Prostate gland (tissue), 2 donors: ENCODE data around the gene KCNG2. TPM values are rescaled to one million over a fixed set of nuclear protein-coding genes. Genes with fewer than 3 reads are reported as not detected.

Experiments
- DNase-seq: peaks from one replicate; pipeline ENCODE4 v3.0.0-alpha.2; 2019; ENCODE audit warnings: low spot score
- H3K27ac ChIP-seq, 2 donors: fragments of 200-600 bp; sonication (generic); 2 replicates each; pipeline ENCODE4 v1.5.1; 2017 to 2019
- H3K27me3 ChIP-seq: fragments of 200-600 bp; sonication (generic); replicated peaks from 2 replicates; pipeline ENCODE4 v1.5.1; 2019; ENCODE audit not compliant: insufficient read depth
- H3K36me3 ChIP-seq, 2 donors: fragments of 200-600 bp; sonication (generic); 1 replicate in 1 of 2; 2 replicates in 1 of 2; pipeline versions ENCODE4 v1.5.1 to v1.8.1; 2017 to 2019
- H3K4me1 ChIP-seq: fragments of 200-600 bp; sonication (generic); replicated peaks from 2 replicates; pipeline ENCODE4 v1.5.1; 2019
- H3K4me3 ChIP-seq, 2 donors: fragments of 200-600 bp; sonication (generic); 2 replicates each; pipeline ENCODE4 v1.5.1; 2017 to 2019
- H3K9me3 ChIP-seq: fragments of 200-600 bp; sonication (generic); 2 replicates; pipeline ENCODE4 v1.5.1; 2017
- CTCF ChIP-seq, 4 experiments: fragments of 200-600 bp in 2 of 4; fragments of 450-650 bp in 2 of 4; sonication (generic) in 2 of 4; IDR thresholded peaks; 1 replicate in 3 of 4; 2 replicates in 1 of 4; pipeline ENCODE4 v1.5.1; 2016 to 2019; ENCODE audit warnings: antibody characterized with exemption in 4 of 4, mild to moderate bottlenecking in 2 of 4, moderate library complexity in 2 of 4
- POLR2A ChIP-seq: fragments of 450-650 bp; IDR thresholded peaks from one replicate; pipeline ENCODE4 v1.6.1; 2016; ENCODE audit warnings: antibody characterized with exemption, mild to moderate bottlenecking
- POLR2AphosphoS5 ChIP-seq: sonication (generic); formaldehyde crosslinking; IDR thresholded peaks from one replicate; pipeline ENCODE4 v1.6.1; 2017; ENCODE audit warnings: antibody characterized with exemption
- WGBS: methylation state at CpG from one replicate; pipeline ENCODE4 v1.1.5; 2018; 5-methylcytosine and 5-hydroxymethylcytosine counted together
- intact Hi-C: fragments of 100-400 bp; cut with DNase I; formaldehyde crosslinking; loops from one replicate; pipeline ENCODE4 v1.14.2; 2022
- total RNA-seq, 2 donors: library from RNA; depleted of rRNA; stranded (reverse); fragments of >200 nt; gene quantifications; one replicate each; pipeline ENCODE4 v1.1.0, GENCODE V29; 2016

KCNG2 gene
- total RNA-seq, 2 donors from 2014 or later = 3.7 TPM; not detected in 1

GRCh38 chr18:79802298-79802697, 4.6 kb downstream of the KCNG2 start:
- intact Hi-C loops = no loop called here
- Histone ChIP-seq H3K9me3 (no peaks in the 10 kb centered on the region), H3K4me1 (peaks cover 11% of the 10 kb centered on the region), H3K36me3 (no peaks in the 10 kb centered on the region), H3K27me3 (peaks cover 13% of the 10 kb centered on the region), H3K27ac (no peak overlapping the region), H3K4me3 (no peak overlapping the region)
- TF ChIP-seq POLR2AphosphoS5 = no peak
- no peak for TF ChIP-seq CTCF (IDR thresholded peaks at IDR 0.05)
- no peak for TF ChIP-seq POLR2A
- WGBS = 90% methylated on average over 18 of the region's 18 CpGs
- no peak for DNase-seq

- WGBS = 93% methylated on average over 14 of the region's 14 CpGs
- intact Hi-C loops = no loop called here
Measured at GRCh38 chr18:79803611-79804051, 5.9 kb downstream of the KCNG2 start.

GRCh38 chr18:79804130-79804787, 6.5 kb downstream of the KCNG2 start:
- TF ChIP-seq POLR2AphosphoS5 (no peak), POLR2A (no peak), CTCF (IDR thresholded peaks at IDR 0.05) (no peak)
- DNase-seq = no peak
- intact Hi-C loops = no loop called here

More at GRCh38 chr18:79803611-79804051, 5.9 kb downstream of the KCNG2 start:
- Histone ChIP-seq H3K4me1 (peaks cover 3% of the 10 kb centered on the region), H3K9me3 (no peaks in the 10 kb centered on the region), H3K4me3 (no peak overlapping the region), H3K27ac (no peak overlapping the region), H3K36me3 (no peaks in the 10 kb centered on the region), H3K27me3 (peaks cover 10% of the 10 kb centered on the region)
- TF ChIP-seq CTCF (IDR thresholded peaks at IDR 0.05) (no peak), POLR2AphosphoS5 (no peak), POLR2A (no peak)
- no peak for DNase-seq

DNA sequence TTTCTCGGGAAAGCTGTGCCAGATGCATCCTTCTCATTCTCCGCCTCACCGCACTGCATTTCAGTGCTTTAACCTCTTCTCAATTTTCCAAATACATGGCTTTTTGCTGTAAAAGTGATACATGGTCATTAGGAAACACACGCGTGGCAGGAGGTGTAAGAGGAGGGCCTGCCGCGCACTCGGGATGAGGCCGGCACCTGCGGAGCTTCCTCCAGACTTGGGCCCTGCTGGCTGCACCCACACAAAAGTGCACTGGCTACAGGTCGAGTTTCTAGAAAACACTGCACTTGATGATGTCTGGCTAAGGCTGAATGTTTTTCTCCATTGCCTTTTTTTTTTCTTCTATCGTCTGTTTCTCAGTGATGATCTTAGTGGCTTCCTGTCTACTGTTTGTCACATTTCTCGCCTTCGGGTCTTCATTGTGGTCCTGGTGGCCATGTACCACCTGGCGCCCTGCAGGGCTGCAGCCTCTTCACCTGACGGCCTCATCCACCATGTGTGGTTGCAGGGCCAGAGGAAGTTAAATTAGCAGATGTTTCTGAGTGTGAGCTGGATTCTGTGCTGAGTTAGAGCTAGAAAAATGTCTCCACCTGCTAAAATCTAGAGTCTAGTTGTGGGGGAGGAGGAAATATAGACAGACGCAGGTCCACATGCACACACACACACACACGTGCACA, 7.6 kb downstream of the KCNG2 start:
- TF ChIP-seq POLR2A = no peak
- no peak for TF ChIP-seq CTCF (IDR thresholded peaks at IDR 0.05)
- no peak for DNase-seq
- H3K4me3 ChIP-seq = no peak overlapping the region
- WGBS = 86% methylated on average over 18 of the region's 18 CpGs
- no peak overlapping the region for H3K27ac ChIP-seq
- H3K36me3 ChIP-seq = no peaks in the 10 kb centered on the region
- H3K27me3 ChIP-seq = peaks cover 2% of the 10 kb centered on the region
- no peaks in the 10 kb centered on the region for H3K9me3 ChIP-seq
- intact Hi-C loops = no loop called here
- H3K4me1 ChIP-seq = no peaks in the 10 kb centered on the region

More at GRCh38 chr18:79804130-79804787, 6.5 kb downstream of the KCNG2 start:
- no peaks in the 10 kb centered on the region for H3K4me1 ChIP-seq
- no peak overlapping the region for H3K27ac ChIP-seq
- H3K9me3 ChIP-seq = no peaks in the 10 kb centered on the region
- WGBS = 80% methylated on average over 15 of the region's 15 CpGs
- peaks cover 4% of the 10 kb centered on the region for H3K27me3 ChIP-seq
- no peak overlapping the region for H3K4me3 ChIP-seq
- H3K36me3 ChIP-seq = no peaks in the 10 kb centered on the region
